GM06990 (cell line): Measurements from ENCODE around the gene PER3.

Experiments used
- DNase-seq: peaks from one replicate; pipeline ENCODE4 v3.0.0-alpha.2; 2011; ENCODE audit not compliant: insufficient read length; ENCODE audit errors: extremely low read depth
- H3K27me3 ChIP-seq: replicated peaks from 2 replicates; pipeline ENCODE4 v1.6.0; 2011; ENCODE audit warnings: low read length; ENCODE audit not compliant: control insufficient read depth, insufficient read depth
- H3K36me3 ChIP-seq: 2 replicates; pipeline ENCODE4 v1.5.1; 2011; ENCODE audit warnings: low read length; ENCODE audit not compliant: control insufficient read depth, insufficient read depth
- H3K4me3 ChIP-seq: replicated peaks from 2 replicates; pipeline ENCODE4 v1.5.1; 2011; ENCODE audit warnings: low read depth, mild to moderate bottlenecking, control low read depth, low read length
- TF ChIP-seq, protein P1 (sequence below): IDR thresholded peaks from 2 replicates; pipeline ENCODE4 v1.5.1; 2011; ENCODE audit warnings: low read length, control low read depth, mild to moderate bottlenecking, inconsistent platforms; ENCODE audit not compliant: insufficient read depth, poor library complexity, severe bottlenecking

Gene PER3

DNA sequence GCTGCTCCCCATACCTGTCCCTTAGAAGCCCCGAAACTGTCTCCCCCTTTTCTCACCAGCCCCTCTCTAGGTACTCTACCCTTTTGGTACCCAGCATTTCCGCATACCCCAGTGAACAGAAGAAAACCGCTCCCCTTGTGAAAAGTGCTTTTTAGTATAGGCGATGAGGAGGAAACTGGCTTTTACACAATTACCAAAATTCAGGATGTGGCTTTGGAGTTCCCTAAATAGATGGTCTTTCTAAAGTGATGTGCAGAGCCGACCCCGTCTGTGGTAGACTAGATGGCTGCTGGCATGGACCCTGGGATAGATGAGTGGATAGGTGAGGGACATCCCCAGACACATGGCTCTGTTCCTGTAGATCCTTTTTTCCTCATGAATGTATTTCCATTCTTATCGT, 2.6 kb upstream of the PER3 start:
- Histone ChIP-seq H3K36me3 (peaks cover 6% of the 10 kb centered on the region), H3K4me3 (no peak overlapping the region), H3K27me3 (no peaks in the 10 kb centered on the region)
- TF ChIP-seq, protein P1, sequence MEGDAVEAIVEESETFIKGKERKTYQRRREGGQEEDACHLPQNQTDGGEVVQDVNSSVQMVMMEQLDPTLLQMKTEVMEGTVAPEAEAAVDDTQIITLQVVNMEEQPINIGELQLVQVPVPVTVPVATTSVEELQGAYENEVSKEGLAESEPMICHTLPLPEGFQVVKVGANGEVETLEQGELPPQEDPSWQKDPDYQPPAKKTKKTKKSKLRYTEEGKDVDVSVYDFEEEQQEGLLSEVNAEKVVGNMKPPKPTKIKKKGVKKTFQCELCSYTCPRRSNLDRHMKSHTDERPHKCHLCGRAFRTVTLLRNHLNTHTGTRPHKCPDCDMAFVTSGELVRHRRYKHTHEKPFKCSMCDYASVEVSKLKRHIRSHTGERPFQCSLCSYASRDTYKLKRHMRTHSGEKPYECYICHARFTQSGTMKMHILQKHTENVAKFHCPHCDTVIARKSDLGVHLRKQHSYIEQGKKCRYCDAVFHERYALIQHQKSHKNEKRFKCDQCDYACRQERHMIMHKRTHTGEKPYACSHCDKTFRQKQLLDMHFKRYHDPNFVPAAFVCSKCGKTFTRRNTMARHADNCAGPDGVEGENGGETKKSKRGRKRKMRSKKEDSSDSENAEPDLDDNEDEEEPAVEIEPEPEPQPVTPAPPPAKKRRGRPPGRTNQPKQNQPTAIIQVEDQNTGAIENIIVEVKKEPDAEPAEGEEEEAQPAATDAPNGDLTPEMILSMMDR: no peak
- DNase-seq: no peak

DNA sequence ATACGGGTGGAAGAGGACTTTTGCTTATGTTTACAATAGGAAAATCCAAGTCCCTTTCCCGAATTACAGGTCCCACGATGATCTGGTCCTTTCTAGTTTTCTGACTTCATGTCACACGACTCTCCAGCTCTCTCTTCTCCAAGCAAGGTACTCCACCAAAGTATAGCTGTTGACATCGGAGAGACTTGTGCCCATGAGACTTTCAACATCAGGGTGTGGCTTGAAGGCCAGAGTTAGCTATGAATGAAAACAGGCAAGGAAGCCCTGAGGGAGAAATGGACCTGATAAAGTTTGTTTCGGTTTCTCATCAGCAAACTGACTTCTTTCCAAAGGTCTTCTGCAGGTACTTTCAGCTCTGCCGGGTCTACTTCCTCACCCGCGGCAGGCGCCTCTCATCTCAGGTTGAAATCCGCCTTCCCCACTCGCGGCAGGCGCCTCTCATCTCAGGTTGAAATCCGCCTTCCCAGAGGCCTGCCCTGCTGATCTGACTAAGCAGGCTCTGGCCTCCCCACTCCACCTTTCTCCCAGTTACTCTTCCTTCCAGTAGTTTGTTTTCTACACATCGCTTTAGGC, 2.1 kb upstream of the PER3 start:
- Histone ChIP-seq H3K4me3 (no peak overlapping the region), H3K27me3 (no peaks in the 10 kb centered on the region), H3K36me3 (peaks cover 6% of the 10 kb centered on the region)
- TF ChIP-seq, protein P1: no peak
- DNase-seq: peak; percentile 28

DNA sequence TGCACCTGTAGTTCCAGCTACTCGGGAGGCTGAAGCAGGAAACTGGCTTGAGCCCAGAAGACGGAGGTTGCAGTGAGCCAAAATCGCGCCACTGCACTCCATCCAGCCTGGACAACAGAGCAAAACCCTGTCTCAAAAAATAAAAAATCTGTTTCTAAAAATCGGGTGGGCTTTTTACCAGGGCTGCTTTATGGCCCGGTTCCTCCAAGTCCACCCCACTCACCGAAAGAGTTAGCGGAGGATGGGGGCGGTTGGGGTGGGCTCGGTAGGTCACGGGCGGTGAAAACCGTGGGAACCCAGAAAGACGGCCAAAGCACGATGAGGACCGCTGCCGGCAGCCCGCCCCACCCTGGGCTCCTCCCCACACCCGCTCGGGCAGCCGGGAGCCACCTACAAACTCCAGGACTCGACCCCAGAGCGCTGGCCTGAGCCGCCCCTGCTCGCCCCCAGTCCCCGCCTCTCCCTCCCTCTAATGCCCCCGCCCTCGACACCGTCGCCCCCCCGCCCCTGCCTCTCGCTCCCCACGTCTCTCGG, 846 bp upstream of the PER3 start:
- Histone ChIP-seq H3K4me3 (peak overlapping the region; percentile 64), H3K36me3 (peaks cover 2% of the 10 kb centered on the region; the same call in 1 of the 2 replicates), H3K27me3 (no peaks in the 10 kb centered on the region)
- TF ChIP-seq, protein P1: no peak
- peak; percentile 66 for DNase-seq

DNA sequence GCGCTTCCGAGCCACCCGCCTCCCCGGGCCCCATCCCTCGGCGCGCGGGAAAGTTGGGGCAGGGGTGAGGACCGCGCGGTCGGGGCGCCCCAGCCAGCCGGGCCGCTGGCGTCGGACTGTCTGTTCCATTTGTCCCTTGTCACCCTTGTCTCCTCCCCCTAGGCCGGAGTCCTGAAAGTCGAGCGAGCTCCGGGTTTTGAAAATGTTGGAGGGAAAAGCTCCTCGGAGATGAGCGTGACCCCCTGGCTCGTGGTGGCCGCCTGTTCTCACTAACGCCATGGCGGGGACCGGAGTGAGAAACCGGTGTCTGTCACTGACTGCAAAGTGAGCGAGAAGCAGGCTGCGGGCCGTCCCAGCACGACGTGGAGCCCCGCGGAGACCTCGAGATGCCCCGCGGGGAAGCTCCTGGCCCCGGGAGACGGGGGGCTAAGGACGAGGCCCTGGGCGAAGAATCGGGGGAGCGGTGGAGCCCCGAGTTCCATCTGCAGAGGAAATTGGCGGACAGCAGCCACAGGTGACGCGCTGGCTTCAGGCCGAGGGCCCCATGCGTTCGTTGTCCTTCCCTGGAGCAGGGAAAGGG, 491 bp downstream of the PER3 start:
- Histone ChIP-seq H3K4me3 (no peak overlapping the region; the same call in 1 of the 2 replicates), H3K36me3 (no peaks in the 10 kb centered on the region), H3K27me3 (no peaks in the 10 kb centered on the region)
- peak; percentile 15 for DNase-seq
- TF ChIP-seq, protein P1: no peak

DNA sequence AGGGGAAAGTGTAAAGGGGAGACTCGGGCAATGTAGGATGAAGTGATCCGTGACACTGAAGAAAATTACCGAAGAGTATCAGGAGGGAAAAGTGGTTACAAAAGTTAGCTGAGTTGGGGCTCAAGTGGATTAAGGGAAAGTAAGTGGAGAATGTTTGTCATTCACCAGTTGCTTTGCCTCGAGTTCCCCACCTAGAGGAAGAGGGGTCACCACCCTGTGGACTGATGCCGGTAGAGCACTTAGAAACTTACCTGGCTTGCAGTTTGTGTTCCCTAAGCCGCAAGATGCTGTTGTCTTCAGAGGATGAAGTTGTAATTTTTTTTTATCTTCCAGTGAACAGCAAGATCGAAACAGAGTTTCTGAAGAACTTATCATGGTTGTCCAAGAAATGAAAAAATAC, 1.0 kb downstream of the PER3 start:
- TF ChIP-seq, protein P1: no peak
- Histone ChIP-seq H3K27me3 (no peaks in the 10 kb centered on the region), H3K36me3 (no peaks in the 10 kb centered on the region), H3K4me3 (no peak overlapping the region)
- no peak for DNase-seq

DNA sequence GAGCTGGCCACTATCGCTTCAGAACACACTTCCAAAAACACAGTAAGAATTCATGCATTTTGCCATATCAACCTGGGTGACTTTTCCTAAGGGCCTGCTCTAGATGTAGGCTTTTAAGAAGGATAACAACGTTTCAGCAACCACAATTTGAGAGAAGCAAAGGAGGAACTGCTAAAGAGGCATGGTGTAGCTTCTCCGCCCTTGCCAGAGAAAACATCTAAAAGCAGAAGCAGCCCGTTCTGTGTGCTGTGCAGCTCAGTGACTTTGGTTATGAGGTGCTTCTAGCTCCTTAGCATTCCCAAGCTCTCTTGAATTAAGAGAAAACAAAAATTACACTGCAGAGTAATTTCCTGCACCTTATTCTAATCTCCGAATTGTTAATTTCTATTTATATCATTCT, 2.7 kb downstream of the PER3 start:
- TF ChIP-seq, protein P1: no peak
- Histone ChIP-seq H3K36me3 (no peaks in the 10 kb centered on the region), H3K27me3 (no peaks in the 10 kb centered on the region), H3K4me3 (no peak overlapping the region)
- no peak for DNase-seq
